ENCODE measurements around the gene FUCA2. TPM values are rescaled to one million over a fixed set of nuclear protein-coding genes. Genes with fewer than 3 reads are reported as not detected.
A peak's percentile ranks its signal among the peaks of the same experiment; 100 is the strongest.

The FUCA2 gene
- total RNA-seq (2021), result 48.5 to 55.4 TPM (median 51.8 TPM) in 3 replicates
- percentile 89 among the genes with signal in this experiment for Bru-seq, nascent RNA
- long read RNA-seq, experiment 1, transcript FUCA2-201 (7 exons, 2,356 nt), result major isoform, 233 of 275 reads
- long read RNA-seq, experiment 1, partial matches to known transcripts, result 14 of 275 reads
- long read RNA-seq, experiment 1, other reads (novel, unspliced or antisense), result 27 of 275 reads
- long read RNA-seq, experiment 2, transcript FUCA2-201 (7 exons, 2,356 nt), result major isoform, 58 of 96 reads
- long read RNA-seq, experiment 2, partial matches to known transcripts, result 21 of 96 reads
- long read RNA-seq, experiment 2, other reads (novel, unspliced or antisense), result 17 of 96 reads
- long read RNA-seq, experiment 3, transcript FUCA2-201 (7 exons, 2,356 nt), result major isoform, 121 of 151 reads
- long read RNA-seq, experiment 3, partial matches to known transcripts, result 16 of 151 reads
- long read RNA-seq, experiment 3, other reads (novel, unspliced or antisense), result 14 of 151 reads

DNA sequence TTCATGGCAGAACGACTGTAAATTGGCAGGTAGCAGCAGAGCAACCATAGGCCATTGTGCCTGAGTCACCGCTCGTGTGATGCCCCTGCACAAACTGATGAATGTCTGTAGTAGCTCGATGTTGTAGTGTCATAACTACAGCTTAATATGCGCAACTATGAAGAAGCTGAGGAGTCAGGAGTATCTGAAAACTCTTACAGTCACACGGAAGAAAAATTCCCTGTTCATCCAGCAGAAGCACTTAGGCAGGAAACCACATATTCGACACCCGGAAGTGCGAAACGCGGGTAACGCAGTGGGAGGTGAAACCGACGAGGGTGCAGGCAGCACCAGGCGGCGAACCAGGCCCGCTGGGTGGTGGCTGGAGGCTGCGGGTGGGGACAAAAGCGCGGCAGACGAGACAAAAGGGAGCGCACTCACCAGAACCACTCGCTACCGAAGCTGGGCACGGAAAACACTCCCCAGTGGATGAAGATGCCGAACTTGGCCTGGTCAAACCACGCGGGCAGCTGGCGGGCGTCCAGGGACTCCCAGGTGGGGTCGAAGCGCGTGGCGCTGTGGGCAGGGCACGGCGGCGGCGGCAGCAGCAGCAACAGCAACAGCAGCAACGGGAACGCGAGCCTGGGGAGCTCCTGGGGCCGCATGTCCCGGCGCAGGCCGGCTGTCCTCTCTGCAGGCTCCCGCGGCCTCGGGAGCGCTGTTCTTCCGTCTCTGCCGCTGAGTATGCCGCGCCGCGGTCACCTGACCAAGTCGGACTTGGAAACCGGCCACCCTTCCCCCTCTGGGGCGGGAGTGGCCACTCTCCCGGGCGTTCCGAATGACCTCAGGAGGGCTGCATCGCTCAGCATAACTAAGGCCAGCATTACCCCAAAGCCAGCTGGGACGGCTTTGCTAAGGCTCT is at the start of gene FUCA2:
TSS of gene FUCA2 (minus strand) at position 730 of the 901 bp plus-strand sequence. CDS start at position 644, 86 bp downstream.
- ChIA-PET POLR2A (interaction anchor here (0.6 to 1.5 kb wide), 2 partner anchors 332 to 353 kb away, joined by 3 to 4 read pairs; partner anchors contain the start of genes LTV1 and ZC2HC1B), CTCF (interaction anchor here (0.9 to 2.6 kb wide), 4 partner anchors 10 to 451 kb away, joined by 3 to 22 read pairs (median 4); no protein-coding TSS in a partner anchor)
- H3K4me3 Mint-ChIP-seq, result peak within 1 kb of the TSS; percentile 83
- DNase-seq (ENCODE audit: low spot score) (peak; percentile 87), ATAC-seq (peak; percentile 90)
- peaks cover 10% of the 10 kb centered on the region for H3K27me3 Mint-ChIP-seq (ENCODE audit: low read depth)
- no peaks in the 10 kb centered on the region for H3K9me3 Mint-ChIP-seq
- peaks cover 16% of the 10 kb centered on the region for H3K36me3 Mint-ChIP-seq
- peak within 1 kb of the TSS; percentile 82 for H3K27ac Mint-ChIP-seq
- H3K4me1 Mint-ChIP-seq, result peaks cover 25% of the 10 kb centered on the region
- peak; percentile 95 for TF ChIP-seq USF1 (CRISPR knock-in tag; IDR thresholded peaks at IDR 0.05)
- TF ChIP-seq, protein P1, sequence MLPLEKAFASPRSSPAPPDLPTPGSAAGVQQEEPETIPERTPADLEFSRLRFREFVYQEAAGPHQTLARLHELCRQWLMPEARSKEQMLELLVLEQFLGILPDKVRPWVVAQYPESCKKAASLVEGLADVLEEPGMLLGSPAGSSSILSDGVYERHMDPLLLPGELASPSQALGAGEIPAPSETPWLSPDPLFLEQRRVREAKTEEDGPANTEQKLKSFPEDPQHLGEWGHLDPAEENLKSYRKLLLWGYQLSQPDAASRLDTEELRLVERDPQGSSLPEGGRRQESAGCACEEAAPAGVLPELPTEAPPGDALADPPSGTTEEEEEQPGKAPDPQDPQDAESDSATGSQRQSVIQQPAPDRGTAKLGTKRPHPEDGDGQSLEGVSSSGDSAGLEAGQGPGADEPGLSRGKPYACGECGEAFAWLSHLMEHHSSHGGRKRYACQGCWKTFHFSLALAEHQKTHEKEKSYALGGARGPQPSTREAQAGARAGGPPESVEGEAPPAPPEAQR (CRISPR knock-in tag; IDR thresholded peaks at IDR 0.05), result no peak
- peak; percentile 49; the same call in 1 of the 2 replicates for TF ChIP-seq ZNF317 (CRISPR knock-in tag; IDR thresholded peaks at IDR 0.05; ENCODE audit: borderline replicate concordance, low read depth)
- TF ChIP-seq FOXJ3 (CRISPR knock-in tag; IDR thresholded peaks at IDR 0.05; ENCODE audit: borderline replicate concordance), result no peak
- TF ChIP-seq, protein P2, sequence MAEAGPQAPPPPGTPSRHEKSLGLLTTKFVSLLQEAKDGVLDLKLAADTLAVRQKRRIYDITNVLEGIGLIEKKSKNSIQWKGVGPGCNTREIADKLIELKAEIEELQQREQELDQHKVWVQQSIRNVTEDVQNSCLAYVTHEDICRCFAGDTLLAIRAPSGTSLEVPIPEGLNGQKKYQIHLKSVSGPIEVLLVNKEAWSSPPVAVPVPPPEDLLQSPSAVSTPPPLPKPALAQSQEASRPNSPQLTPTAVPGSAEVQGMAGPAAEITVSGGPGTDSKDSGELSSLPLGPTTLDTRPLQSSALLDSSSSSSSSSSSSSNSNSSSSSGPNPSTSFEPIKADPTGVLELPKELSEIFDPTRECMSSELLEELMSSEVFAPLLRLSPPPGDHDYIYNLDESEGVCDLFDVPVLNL (CRISPR knock-in tag; IDR thresholded peaks at IDR 0.05; ENCODE audit: borderline replicate concordance, low read depth), result 0 out of 2 replicates have a peak, but pooled peaks have one; percentile 55
- TF ChIP-seq GRHL2 (CRISPR knock-in tag; IDR thresholded peaks at IDR 0.05; ENCODE audit: insufficient replicate concordance, severe bottlenecking), result no peak
- TF ChIP-seq ZNF416 (CRISPR knock-in tag; IDR thresholded peaks at IDR 0.05), result no peak
- TF ChIP-seq SP1 (CRISPR knock-in tag; conservative IDR thresholded peaks at IDR 0.05), result peak; percentile 71
- TF ChIP-seq, protein P3, sequence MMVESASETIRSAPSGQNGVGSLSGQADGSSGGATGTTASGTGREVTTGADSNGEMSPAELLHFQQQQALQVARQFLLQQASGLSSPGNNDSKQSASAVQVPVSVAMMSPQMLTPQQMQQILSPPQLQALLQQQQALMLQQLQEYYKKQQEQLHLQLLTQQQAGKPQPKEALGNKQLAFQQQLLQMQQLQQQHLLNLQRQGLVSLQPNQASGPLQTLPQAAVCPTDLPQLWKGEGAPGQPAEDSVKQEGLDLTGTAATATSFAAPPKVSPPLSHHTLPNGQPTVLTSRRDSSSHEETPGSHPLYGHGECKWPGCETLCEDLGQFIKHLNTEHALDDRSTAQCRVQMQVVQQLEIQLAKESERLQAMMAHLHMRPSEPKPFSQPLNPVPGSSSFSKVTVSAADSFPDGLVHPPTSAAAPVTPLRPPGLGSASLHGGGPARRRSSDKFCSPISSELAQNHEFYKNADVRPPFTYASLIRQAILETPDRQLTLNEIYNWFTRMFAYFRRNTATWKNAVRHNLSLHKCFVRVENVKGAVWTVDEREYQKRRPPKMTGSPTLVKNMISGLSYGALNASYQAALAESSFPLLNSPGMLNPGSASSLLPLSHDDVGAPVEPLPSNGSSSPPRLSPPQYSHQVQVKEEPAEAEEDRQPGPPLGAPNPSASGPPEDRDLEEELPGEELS (CRISPR knock-in tag; IDR thresholded peaks at IDR 0.05), result peak; percentile 88
- no peak for TF ChIP-seq SOX15 (CRISPR knock-in tag; IDR thresholded peaks at IDR 0.05)
- TF ChIP-seq PREB (CRISPR knock-in tag; IDR thresholded peaks at IDR 0.05; ENCODE audit: borderline replicate concordance), result no peak
- TF ChIP-seq ZNF423 (CRISPR knock-in tag; IDR thresholded peaks at IDR 0.05), result peak; percentile 82
- 0 out of 2 replicates have a peak, but pooled peaks have one; percentile 11 for TF ChIP-seq ZNF219 (CRISPR knock-in tag; IDR thresholded peaks at IDR 0.05; ENCODE audit: borderline replicate concordance)
- TF ChIP-seq MAX (CRISPR knock-in tag; IDR thresholded peaks at IDR 0.05), result peak; percentile 95
- no peak for TF ChIP-seq MXD4 (CRISPR knock-in tag; IDR thresholded peaks at IDR 0.05; ENCODE audit: borderline replicate concordance)
- TF ChIP-seq SMAD4 (CRISPR knock-in tag; IDR thresholded peaks at IDR 0.05), result no peak
- no peak for TF ChIP-seq ZNF138 (CRISPR knock-in tag; conservative IDR thresholded peaks at IDR 0.05)
- TF ChIP-seq ERG (CRISPR knock-in tag; IDR thresholded peaks at IDR 0.05), result no peak
- peak; percentile 59 for TF ChIP-seq GABPB1 (CRISPR knock-in tag; IDR thresholded peaks at IDR 0.05)
- TF ChIP-seq E2F5 (CRISPR knock-in tag; IDR thresholded peaks at IDR 0.05), result peak; percentile 74; the same call in 1 of the 2 replicates
- TF ChIP-seq KAT7 (CRISPR knock-in tag; IDR thresholded peaks at IDR 0.05; ENCODE audit: borderline replicate concordance), result peak; percentile 78; the same call in 1 of the 2 replicates
- no peak for TF ChIP-seq TP53 (CRISPR knock-in tag; IDR thresholded peaks at IDR 0.05)
- TF ChIP-seq TEAD1 (CRISPR knock-in tag; IDR thresholded peaks at IDR 0.05), result peak; percentile 64; the same call in 1 of the 2 replicates
- no peak for TF ChIP-seq GTF2I (CRISPR knock-in tag; conservative IDR thresholded peaks at IDR 0.05)
- peak; percentile 78; the same call in 1 of the 2 replicates for TF ChIP-seq MYBL2 (CRISPR knock-in tag; IDR thresholded peaks at IDR 0.05)

All from WTC11 (cell line).